GM15510 (cell line): Measurements from ENCODE around the gene OR52E1.

Experiments used
- POLR2A ChIP-seq: IDR thresholded peaks from 3 replicates; pipeline ENCODE4 v1.6.1; 2011; ENCODE audit warnings: borderline replicate concordance; ENCODE audit not compliant: insufficient read length; ENCODE audit errors: extremely low read depth

The OR52E1 gene

DNA sequence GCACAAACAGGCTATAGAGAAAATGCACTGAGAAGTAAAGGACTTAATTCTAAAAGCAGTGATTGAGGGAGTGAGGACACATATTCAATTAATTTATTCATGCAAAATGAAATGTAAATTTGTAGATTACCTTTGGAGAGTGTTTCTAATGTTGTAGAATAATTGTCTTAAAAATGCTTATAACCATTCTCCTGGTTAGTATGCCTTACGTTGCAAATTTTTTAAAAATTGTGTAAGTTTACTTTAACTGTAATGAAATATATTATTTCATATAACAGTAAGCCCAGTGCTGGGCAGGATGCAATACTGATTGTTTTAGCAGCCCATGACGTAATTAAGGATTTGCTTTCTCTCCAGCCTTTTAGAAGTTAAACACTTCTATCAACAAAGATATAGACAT lies 26.6 kb downstream of the OR52E1 start:
- no peak for TF ChIP-seq POLR2A

DNA sequence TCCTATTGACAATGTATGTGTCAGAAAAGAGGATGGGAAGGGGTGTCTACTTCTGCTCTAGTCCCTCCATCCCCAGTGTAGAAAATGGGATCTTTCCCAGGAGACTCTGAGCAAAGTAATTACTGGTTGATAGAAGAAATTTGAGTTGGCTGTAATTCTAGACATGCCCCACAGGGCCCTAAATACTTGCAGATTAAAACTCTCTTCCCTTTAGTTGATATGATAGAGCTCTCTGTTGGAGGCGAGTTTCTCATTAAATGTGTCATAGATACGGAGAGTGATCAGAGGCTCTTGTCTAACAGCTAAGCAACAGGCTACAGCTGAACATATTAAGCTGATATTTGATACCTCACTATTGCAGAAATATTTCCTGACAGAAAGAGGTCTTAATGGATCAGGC lies 32.9 kb downstream of the OR52E1 start:
- TF ChIP-seq POLR2A, result no peak

GRCh38 chr11:5103066-5103465 lies 33.7 kb downstream of the OR52E1 start:
- TF ChIP-seq POLR2A, result no peak

DNA sequence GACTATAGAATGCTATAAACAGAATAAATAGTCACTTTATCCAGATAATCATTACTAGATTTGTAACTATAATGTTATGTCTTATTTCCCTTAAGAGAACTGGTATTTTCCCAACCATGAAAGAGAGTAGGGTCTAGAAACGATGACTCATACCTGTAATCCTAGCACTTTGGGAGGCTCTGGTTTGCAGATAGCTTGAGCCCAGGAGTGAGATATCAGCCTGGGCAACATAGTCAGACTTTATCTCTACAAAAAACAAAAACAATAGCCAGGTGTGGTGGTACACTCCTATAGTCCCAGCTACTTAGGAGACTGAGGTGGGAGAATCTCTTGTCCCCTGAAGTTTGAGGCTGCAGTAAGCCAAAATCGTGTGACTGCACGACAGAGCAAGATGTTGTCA lies 37.9 kb downstream of the OR52E1 start:
- no peak for TF ChIP-seq POLR2A

- no peak for TF ChIP-seq POLR2A
These were observed 46.0 kb downstream of the OR52E1 start for GRCh38 chr11:5115339-5115738.

DNA sequence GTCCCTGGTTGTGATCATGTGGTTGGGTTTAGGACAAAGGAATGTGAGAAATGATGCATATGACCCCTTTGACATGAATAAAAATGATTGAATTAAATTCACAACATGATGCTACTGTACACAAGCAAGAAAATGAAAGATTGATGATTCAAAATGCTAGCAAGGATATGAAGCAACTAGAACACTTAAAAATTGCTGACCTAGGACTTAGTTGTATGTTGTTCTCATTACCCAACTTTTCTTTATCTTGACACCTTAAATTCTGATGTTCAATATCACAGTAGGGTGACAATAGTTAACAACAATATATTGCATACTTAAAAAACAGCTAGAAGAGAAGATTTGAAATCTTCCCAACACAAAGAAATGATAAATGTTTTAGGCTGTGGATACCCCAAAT lies 48.2 kb downstream of the OR52E1 start:
- no peak for TF ChIP-seq POLR2A

DNA sequence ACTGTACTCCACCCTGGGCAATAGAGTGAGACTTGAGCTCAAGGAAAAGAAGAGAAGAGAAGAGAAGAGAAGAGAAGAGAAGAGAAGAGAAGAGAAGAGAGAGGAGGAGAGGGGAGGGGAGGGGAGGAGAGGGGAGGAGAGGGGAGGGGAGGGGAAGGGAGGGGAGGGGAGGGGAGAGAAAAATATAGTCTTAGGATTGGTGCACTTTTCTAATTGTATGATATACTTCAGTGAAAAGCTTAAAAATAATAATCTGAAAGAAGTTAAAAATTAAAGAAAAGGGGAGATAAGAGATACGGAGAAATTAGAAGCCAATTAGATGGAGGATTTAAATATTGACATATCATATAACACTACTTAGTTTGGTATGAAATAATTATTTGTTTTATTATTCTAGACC lies 49.5 kb downstream of the OR52E1 start:
- TF ChIP-seq POLR2A, result no peak
